NK-92 treated with Interleukin-12 subunit alpha and Interleukin-12 subunit beta, amount 100 ng/mL, for 24 hours (cell line): ENCODE data around the gene SALL3.

ENCODE experiments used
- DNase-seq: peaks from one replicate; lab custom pipeline; 2025; lab: John Stamatoyannopoulos, UW

The SALL3 gene

GRCh38 chr18:78980777-78981380 lies 1.3 kb downstream of the SALL3 start:
- DNase-seq: no peak

- DNase-seq: no peak
These were observed 1.8 kb downstream of the SALL3 start for GRCh38 chr18:78981394-78981831.

GRCh38 chr18:78981989-78982620 lies 2.5 kb downstream of the SALL3 start:
- DNase-seq: no peak

GRCh38 chr18:78983512-78983911 lies 3.9 kb downstream of the SALL3 start:
- no peak for DNase-seq

GRCh38 chr18:78984941-78985784 lies 5.5 kb downstream of the SALL3 start:
- no peak for DNase-seq

GRCh38 chr18:78986018-78986481 lies 6.4 kb downstream of the SALL3 start:
- DNase-seq: no peak

GRCh38 chr18:78991446-78991845 lies 11.8 kb downstream of the SALL3 start:
- DNase-seq: no peak

GRCh38 chr18:78992041-78993011 lies 12.7 kb downstream of the SALL3 start:
- DNase-seq: no peak

GRCh38 chr18:78993014-78993926 lies 13.7 kb downstream of the SALL3 start:
- no peak for DNase-seq

GRCh38 chr18:78994000-78994399 lies 14.4 kb downstream of the SALL3 start:
- no peak for DNase-seq

GRCh38 chr18:78994531-78994930 lies 14.9 kb downstream of the SALL3 start:
- DNase-seq: no peak

- DNase-seq: no peak
These were observed 15.5 kb downstream of the SALL3 start for GRCh38 chr18:78994977-78995582.

- DNase-seq: no peak
These were observed 16.2 kb downstream of the SALL3 start for GRCh38 chr18:78995740-78996395.

GRCh38 chr18:78996741-78997490 lies 17.3 kb downstream of the SALL3 start:
- DNase-seq: no peak

- no peak for DNase-seq
These were observed 18.9 kb downstream of the SALL3 start for GRCh38 chr18:78998371-78999071.

GRCh38 chr18:78999939-79000338 lies 20.3 kb downstream of the SALL3 start:
- DNase-seq: no peak

GRCh38 chr18:79000997-79001396 lies 21.4 kb downstream of the SALL3 start:
- DNase-seq: no peak

GRCh38 chr18:79005653-79006052 lies 26.0 kb downstream of the SALL3 start:
- DNase-seq: no peak
